MM.1S (cell line): ENCODE measurements around the gene PCDH9.

ENCODE experiments used
- DNase-seq: peaks from one replicate; pipeline ENCODE4 v3.0.0-alpha.2; 2015
- H2AFZ ChIP-seq: fragments of 300-600 bp; sonication (generic); 2 replicates; pipeline ENCODE4 v1.6.0; 2016; ENCODE audit warnings: antibody characterized with exemption, low read length
- H3F3A ChIP-seq: fragments of 300-600 bp; sonication (generic); 2 replicates; pipeline ENCODE4 v1.6.1; 2016; ENCODE audit warnings: mild to moderate bottlenecking, antibody characterized with exemption, low read length, moderate library complexity, mixed read lengths; ENCODE audit not compliant: insufficient read depth
- H3K27ac ChIP-seq: fragments of 300-600 bp; sonication (generic); 2 replicates; pipeline ENCODE4 v1.5.1; 2016; ENCODE audit warnings: mild to moderate bottlenecking, low read length
- H3K27me3 ChIP-seq: fragments of 300-600 bp; sonication (generic); replicated peaks from 2 replicates; pipeline ENCODE4 v1.6.0; 2016; ENCODE audit warnings: low read length; ENCODE audit not compliant: insufficient read depth
- H3K36me3 ChIP-seq: fragments of 300-600 bp; sonication (generic); replicated peaks from 2 replicates; pipeline ENCODE4 v1.6.1; 2016; ENCODE audit warnings: mild to moderate bottlenecking, low read length, mixed read lengths; ENCODE audit not compliant: insufficient read depth
- H3K4me1 ChIP-seq: fragments of 300-600 bp; sonication (generic); 2 replicates; pipeline ENCODE4 v1.6.1; 2016; ENCODE audit warnings: low read length, mixed read lengths
- H3K4me2 ChIP-seq: fragments of 300-600 bp; sonication (generic); 2 replicates; pipeline ENCODE4 v1.6.0; 2016; ENCODE audit warnings: low read depth, low read length
- H3K4me3 ChIP-seq: fragments of 300-600 bp; sonication (generic); 2 replicates; pipeline ENCODE4 v1.5.1; 2016; ENCODE audit warnings: low read length, mixed read lengths
- H3K79me2 ChIP-seq: fragments of 300-600 bp; sonication (generic); 2 replicates; pipeline ENCODE4 v1.6.1; 2016; ENCODE audit warnings: mixed run types, low read length, mixed read lengths
- H3K9ac ChIP-seq: fragments of 300-600 bp; sonication (generic); 2 replicates; pipeline ENCODE4 v1.6.1; 2016; ENCODE audit warnings: low read length, mixed read lengths
- H3K9me2 ChIP-seq: fragments of 300-600 bp; sonication (generic); replicated peaks from 2 replicates; pipeline ENCODE4 v1.6.1; 2016; ENCODE audit warnings: mild to moderate bottlenecking, low read length, mixed read lengths; ENCODE audit not compliant: insufficient read depth
- H3K9me3 ChIP-seq: fragments of 300-600 bp; sonication (generic); replicated peaks from 2 replicates; pipeline ENCODE4 v1.6.1; 2016; ENCODE audit warnings: mild to moderate bottlenecking, low read length, mixed read lengths; ENCODE audit not compliant: insufficient read depth
- H4K20me1 ChIP-seq: fragments of 300-600 bp; sonication (generic); 2 replicates; pipeline ENCODE4 v1.6.1; 2016; ENCODE audit warnings: mild to moderate bottlenecking, low read length, moderate library complexity, mixed read lengths; ENCODE audit not compliant: insufficient read depth
- CTCF ChIP-seq: fragments of 300-600 bp; sonication (generic); IDR thresholded peaks from 2 replicates; pipeline ENCODE4 v1.5.1; 2016; ENCODE audit warnings: antibody characterized with exemption, low read length, mixed read lengths
- EZH2 ChIP-seq: fragments of 300-600 bp; sonication (generic); optimal IDR thresholded peaks from 2 replicates; pipeline ENCODE3; 2017; ENCODE audit warnings: low read depth, mild to moderate bottlenecking, antibody characterized with exemption, low read length, mixed read lengths
- EZH2phosphoT487 ChIP-seq: fragments of 300-600 bp; sonication (generic); IDR thresholded peaks from 2 replicates; pipeline ENCODE4 v1.6.1; 2018; ENCODE audit warnings: antibody characterized with exemption, low read length

Gene PCDH9

GRCh38 chr13:67158903-67159302 lies 71.2 kb downstream of the PCDH9 start:
- no peak for TF ChIP-seq CTCF
- no peak overlapping the region for H2AFZ ChIP-seq

GRCh38 chr13:67156723-67157060 lies 73.4 kb downstream of the PCDH9 start:
- Histone ChIP-seq H3F3A (no peaks in the 10 kb centered on the region), H2AFZ (no peak overlapping the region), H3K4me2 (no peak overlapping the region), H3K4me3 (no peak overlapping the region), H3K79me2 (no peaks in the 10 kb centered on the region), H3K27me3 (no peaks in the 10 kb centered on the region), H3K4me1 (no peaks in the 10 kb centered on the region), H3K36me3 (no peaks in the 10 kb centered on the region), H3K9ac (no peak overlapping the region), H3K9me3 (no peaks in the 10 kb centered on the region), H3K9me2 (no peaks in the 10 kb centered on the region), H3K27ac (no peak overlapping the region), H4K20me1 (no peaks in the 10 kb centered on the region)
- TF ChIP-seq EZH2 (no peak), EZH2phosphoT487 (no peak), CTCF (no peak)
- DNase-seq: no peak

More at GRCh38 chr13:67158903-67159302, 71.2 kb downstream of the PCDH9 start:
- Histone ChIP-seq H4K20me1 (no peaks in the 10 kb centered on the region), H3F3A (no peaks in the 10 kb centered on the region), H3K36me3 (no peaks in the 10 kb centered on the region), H3K4me1 (no peaks in the 10 kb centered on the region), H3K27me3 (no peaks in the 10 kb centered on the region), H3K9ac (no peak overlapping the region), H3K27ac (no peak overlapping the region), H3K9me2 (no peaks in the 10 kb centered on the region), H3K79me2 (no peaks in the 10 kb centered on the region), H3K4me2 (no peak overlapping the region), H3K9me3 (no peaks in the 10 kb centered on the region), H3K4me3 (no peak overlapping the region)
- no peak for DNase-seq

GRCh38 chr13:67155898-67156722 lies 74.0 kb downstream of the PCDH9 start:
- H3K27me3 ChIP-seq: no peaks in the 10 kb centered on the region
- no peak overlapping the region for H3K4me3 ChIP-seq
- H3K9ac ChIP-seq: no peak overlapping the region
- H3F3A ChIP-seq: no peaks in the 10 kb centered on the region
- H3K36me3 ChIP-seq: no peaks in the 10 kb centered on the region
- no peaks in the 10 kb centered on the region for H4K20me1 ChIP-seq
- TF ChIP-seq CTCF (no peak), EZH2 (no peak), EZH2phosphoT487 (no peak)
- no peaks in the 10 kb centered on the region for H3K4me1 ChIP-seq
- no peaks in the 10 kb centered on the region for H3K79me2 ChIP-seq
- H3K27ac ChIP-seq: no peak overlapping the region
- no peaks in the 10 kb centered on the region for H3K9me2 ChIP-seq
- no peak overlapping the region for H2AFZ ChIP-seq
- H3K4me2 ChIP-seq: no peak overlapping the region
- H3K9me3 ChIP-seq: no peaks in the 10 kb centered on the region
- no peak for DNase-seq
